ENCODE measurements around the gene PIKFYVE.

The PIKFYVE gene

DNA sequence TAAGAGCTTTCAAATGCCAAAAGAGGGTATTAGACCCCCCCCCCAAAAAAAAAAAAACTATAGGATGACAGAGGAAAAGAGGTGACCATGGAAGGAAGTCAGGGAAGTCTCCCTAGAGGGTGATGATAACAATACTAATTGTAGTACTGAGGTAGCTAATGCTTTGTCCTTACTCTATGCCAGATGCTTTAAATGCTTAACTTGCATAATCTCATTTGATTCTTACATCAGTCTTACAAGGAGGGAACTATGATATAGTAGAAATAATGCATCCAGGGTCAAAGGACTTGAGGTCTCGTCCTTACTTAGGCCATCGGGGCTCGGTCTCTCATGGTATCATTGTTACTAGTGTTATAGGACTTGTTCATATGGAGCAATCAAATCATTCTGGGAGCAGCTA, 20.3 kb upstream of the PIKFYVE start:
- POLR2A ChIA-PET: no interaction called here
- TF ChIP-seq, protein P1, sequence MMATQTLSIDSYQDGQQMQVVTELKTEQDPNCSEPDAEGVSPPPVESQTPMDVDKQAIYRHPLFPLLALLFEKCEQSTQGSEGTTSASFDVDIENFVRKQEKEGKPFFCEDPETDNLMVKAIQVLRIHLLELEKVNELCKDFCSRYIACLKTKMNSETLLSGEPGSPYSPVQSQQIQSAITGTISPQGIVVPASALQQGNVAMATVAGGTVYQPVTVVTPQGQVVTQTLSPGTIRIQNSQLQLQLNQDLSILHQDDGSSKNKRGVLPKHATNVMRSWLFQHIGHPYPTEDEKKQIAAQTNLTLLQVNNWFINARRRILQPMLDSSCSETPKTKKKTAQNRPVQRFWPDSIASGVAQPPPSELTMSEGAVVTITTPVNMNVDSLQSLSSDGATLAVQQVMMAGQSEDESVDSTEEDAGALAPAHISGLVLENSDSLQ (IDR thresholded peaks at IDR 0.05): no peak
- TF ChIP-seq ARNT (IDR thresholded peaks at IDR 0.05) (no peak), SP1 (IDR thresholded peaks at IDR 0.05) (no peak), FOXK2 (IDR thresholded peaks at IDR 0.05) (no peak)
- CTCF ChIA-PET: no interaction called here
- DNase-seq (ENCODE audit: extremely low spot score): no peak

DNA sequence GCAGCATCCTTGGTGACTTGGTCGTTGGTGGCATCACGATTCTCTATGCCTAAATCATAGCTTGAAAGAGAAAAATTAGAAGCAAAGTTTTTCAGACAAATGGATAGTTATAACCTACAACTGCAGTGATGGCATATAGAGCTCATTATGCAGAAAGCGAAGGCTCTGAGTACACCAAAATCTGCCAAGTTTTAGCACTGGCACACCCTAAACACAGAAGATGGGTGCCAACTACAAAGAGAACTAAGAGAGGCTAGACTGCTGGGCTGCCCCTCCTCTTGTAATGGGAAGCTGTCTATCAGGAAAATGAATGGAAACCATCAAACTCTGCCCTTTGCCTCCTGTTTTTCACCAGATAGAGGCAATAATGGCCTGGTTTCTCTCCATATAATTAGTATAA, 17.5 kb upstream of the PIKFYVE start:
- ChIA-PET CTCF (interaction anchor here (0.6 kb wide), 1 partner anchor 208 kb away, joined by 3 read pairs; no protein-coding TSS in a partner anchor), POLR2A (no interaction called here)
- TF ChIP-seq LEF1 (IDR thresholded peaks at IDR 0.05; ENCODE audit: borderline replicate concordance): no peak
- no peak for DNase-seq (ENCODE audit: extremely low spot score)

DNA sequence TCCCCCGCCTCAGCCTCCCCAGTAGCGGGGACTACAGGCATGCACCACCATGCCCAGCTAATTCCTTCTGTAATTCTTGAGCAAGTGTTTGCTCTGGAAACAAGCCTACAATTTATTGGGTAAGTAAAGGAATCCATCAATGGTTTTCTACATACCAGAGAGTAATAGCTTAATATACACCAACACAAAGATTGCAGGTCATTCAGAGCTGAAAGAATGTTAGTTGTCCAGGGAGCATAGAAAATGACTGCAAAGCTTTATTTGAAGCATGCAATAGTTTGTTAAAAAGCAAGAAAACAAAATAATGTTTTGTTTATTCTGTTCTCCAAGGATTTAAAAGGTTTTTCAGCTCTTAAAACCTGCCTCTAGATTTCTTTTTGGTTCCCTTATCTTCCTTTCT, 16.8 kb upstream of the PIKFYVE start:
- CTCF ChIA-PET: no interaction called here
- TF ChIP-seq, protein P1 (IDR thresholded peaks at IDR 0.05): no peak
- no peak for TF ChIP-seq L3MBTL2 (conservative IDR thresholded peaks at IDR 0.05)
- POLR2A ChIA-PET: no interaction called here

DNA sequence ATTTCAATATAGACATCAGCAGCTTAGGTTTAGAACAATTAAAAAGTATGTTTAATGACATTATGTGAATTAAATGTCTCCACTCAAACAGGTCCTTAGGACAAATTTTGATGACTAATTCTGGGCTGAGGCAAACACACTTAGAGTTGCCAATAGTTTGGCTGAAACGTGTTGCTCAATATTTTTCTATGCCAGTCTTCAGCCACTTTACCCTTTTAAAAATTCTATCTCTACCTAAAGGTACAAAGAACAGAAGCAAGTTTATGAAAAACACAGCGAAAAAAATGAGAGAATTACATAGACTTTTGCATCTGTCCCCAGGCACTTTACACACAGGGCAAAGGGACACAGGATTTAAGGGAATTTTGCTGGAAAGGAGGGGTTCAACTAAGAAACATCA, 15.7 kb upstream of the PIKFYVE start:
- ChIA-PET CTCF (interaction anchor here (1.5 kb wide), 1 partner anchor 75 kb away, joined by 5 read pairs; no protein-coding TSS in a partner anchor), POLR2A (no interaction called here)

More for the DNA sequence above, 16.8 kb upstream of the PIKFYVE start:
- no peak for DNase-seq (ENCODE audit: extremely low spot score)

DNA sequence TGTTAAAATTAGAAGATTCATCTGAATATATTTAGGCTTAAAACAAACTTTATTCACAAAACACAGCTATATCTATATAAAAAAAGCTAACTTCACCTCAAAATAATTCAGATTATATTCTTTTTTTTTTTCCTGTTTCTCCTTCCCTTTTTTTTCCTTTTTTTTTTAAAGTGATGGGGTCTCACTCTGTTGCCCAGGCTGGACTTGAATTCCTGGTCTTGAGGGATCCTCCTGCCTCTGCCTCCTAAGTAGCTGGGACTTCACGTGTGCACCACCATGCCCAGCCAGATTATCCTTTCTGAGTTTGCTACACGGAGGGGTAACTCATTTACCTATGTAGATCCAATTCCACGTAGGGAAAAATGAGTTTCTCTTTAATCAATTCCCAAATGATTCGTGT, 15.0 kb upstream of the PIKFYVE start:
- no peak for TF ChIP-seq ELF4 (IDR thresholded peaks at IDR 0.05)
- no peak for TF ChIP-seq SP1 (IDR thresholded peaks at IDR 0.05)
- no peak for TF ChIP-seq FOXK2 (IDR thresholded peaks at IDR 0.05)
- TF ChIP-seq TARDBP (IDR thresholded peaks at IDR 0.05): no peak
- no peak for DNase-seq (ENCODE audit: extremely low spot score)
- ChIA-PET CTCF (interaction anchor here (1.5 kb wide), 1 partner anchor 75 kb away, joined by 5 read pairs; no protein-coding TSS in a partner anchor), POLR2A (no interaction called here)

More for the DNA sequence above, 15.7 kb upstream of the PIKFYVE start:
- TF ChIP-seq ARNT (IDR thresholded peaks at IDR 0.05) (no peak), SP1 (IDR thresholded peaks at IDR 0.05) (no peak), ELF4 (IDR thresholded peaks at IDR 0.05) (no peak), CTBP1 (IDR thresholded peaks at IDR 0.05; ENCODE audit: borderline replicate concordance) (no peak), ZNF384 (IDR thresholded peaks at IDR 0.05) (no peak), NFRKB (IDR thresholded peaks at IDR 0.05) (no peak), L3MBTL2 (conservative IDR thresholded peaks at IDR 0.05) (no peak), FOXM1 (IDR thresholded peaks at IDR 0.05; ENCODE audit: borderline replicate concordance) (no peak), TARDBP (IDR thresholded peaks at IDR 0.05) (no peak), LEF1 (IDR thresholded peaks at IDR 0.05; ENCODE audit: borderline replicate concordance) (no peak), FOXK2 (IDR thresholded peaks at IDR 0.05) (no peak), FOXA1 (IDR thresholded peaks at IDR 0.05) (no peak), SUZ12 (IDR thresholded peaks at IDR 0.05) (no peak)
- TF ChIP-seq, protein P1 (IDR thresholded peaks at IDR 0.05): no peak
- DNase-seq (ENCODE audit: extremely low spot score): no peak

DNA sequence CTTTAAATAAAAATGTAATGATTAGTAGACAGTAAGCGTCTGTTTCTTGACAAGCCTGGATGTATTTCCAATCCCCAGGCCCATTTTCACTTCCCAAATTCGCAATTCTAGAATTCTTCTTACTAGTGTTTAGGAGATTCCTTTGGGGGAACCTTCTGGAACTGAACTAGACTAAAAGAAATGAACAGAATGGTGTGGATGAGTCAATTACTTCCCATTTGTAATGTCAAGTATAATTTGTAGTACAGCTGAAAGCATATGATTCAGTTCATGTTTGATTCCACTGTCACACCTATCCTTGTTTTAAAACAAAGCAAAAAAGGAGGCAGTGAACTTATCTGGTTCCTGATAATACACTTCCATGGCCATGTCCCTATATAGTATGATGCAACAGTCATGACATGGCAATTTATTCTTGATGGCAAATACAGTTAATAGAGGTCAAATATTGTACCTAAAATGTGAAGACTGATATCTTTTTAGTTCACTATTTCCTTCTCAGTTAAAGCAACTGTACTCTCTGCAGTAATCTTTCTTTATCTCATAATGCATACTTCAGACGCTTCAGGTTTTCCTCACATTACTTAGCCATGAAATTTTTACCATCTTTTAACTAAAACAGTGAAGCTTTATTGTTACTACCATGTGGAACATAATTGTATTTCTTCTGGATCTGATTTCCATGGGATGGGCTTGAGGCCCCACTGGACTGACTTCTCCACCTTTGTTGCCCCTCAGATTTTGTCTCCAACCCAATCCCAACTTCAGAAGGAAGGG, 13.2 kb upstream of the PIKFYVE start:
- no peak for DNase-seq (ENCODE audit: extremely low spot score)
- ChIA-PET CTCF (interaction anchor here (2.3 to 2.5 kb wide), 2 partner anchors 77 to 151 kb away, joined by 12 to 15 read pairs; no protein-coding TSS in a partner anchor), POLR2A (no interaction called here)
- no peak for TF ChIP-seq FOXA1 (IDR thresholded peaks at IDR 0.05)
- no peak for TF ChIP-seq L3MBTL2 (conservative IDR thresholded peaks at IDR 0.05)
- no peak for TF ChIP-seq NFRKB (IDR thresholded peaks at IDR 0.05)
- TF ChIP-seq BHLHE40 (IDR thresholded peaks at IDR 0.05; ENCODE audit: borderline replicate concordance): no peak
- TF ChIP-seq LEF1 (IDR thresholded peaks at IDR 0.05; ENCODE audit: borderline replicate concordance): no peak
- TF ChIP-seq ZNF384 (IDR thresholded peaks at IDR 0.05): no peak
- no peak for TF ChIP-seq TARDBP (IDR thresholded peaks at IDR 0.05)
- TF ChIP-seq FOXK2 (IDR thresholded peaks at IDR 0.05): no peak
- no peak for TF ChIP-seq SP1 (IDR thresholded peaks at IDR 0.05)
- no peak for TF ChIP-seq ELF4 (IDR thresholded peaks at IDR 0.05)
- TF ChIP-seq HDGF (IDR thresholded peaks at IDR 0.05; ENCODE audit: borderline replicate concordance): no peak
- no peak for TF ChIP-seq ARNT (IDR thresholded peaks at IDR 0.05)
- no peak for TF ChIP-seq CTBP1 (IDR thresholded peaks at IDR 0.05; ENCODE audit: borderline replicate concordance)
- TF ChIP-seq SUZ12 (IDR thresholded peaks at IDR 0.05): no peak
- TF ChIP-seq, protein P1 (IDR thresholded peaks at IDR 0.05): no peak
- TF ChIP-seq FOXM1 (IDR thresholded peaks at IDR 0.05; ENCODE audit: borderline replicate concordance): no peak

Data from HEK293T (cell line).